ENCODE data around the gene JAK2. TPM values are rescaled to one million over a fixed set of nuclear protein-coding genes. Genes with fewer than 3 reads are reported as not detected.

Gene JAK2
- total and polyA plus RNA-seq, 10 of the 15 experiments (the other 5 are each of a cell fraction or from before 2014, with no cell fraction given) = 4.1 to 22.9 (median 13.7) TPM

DNA sequence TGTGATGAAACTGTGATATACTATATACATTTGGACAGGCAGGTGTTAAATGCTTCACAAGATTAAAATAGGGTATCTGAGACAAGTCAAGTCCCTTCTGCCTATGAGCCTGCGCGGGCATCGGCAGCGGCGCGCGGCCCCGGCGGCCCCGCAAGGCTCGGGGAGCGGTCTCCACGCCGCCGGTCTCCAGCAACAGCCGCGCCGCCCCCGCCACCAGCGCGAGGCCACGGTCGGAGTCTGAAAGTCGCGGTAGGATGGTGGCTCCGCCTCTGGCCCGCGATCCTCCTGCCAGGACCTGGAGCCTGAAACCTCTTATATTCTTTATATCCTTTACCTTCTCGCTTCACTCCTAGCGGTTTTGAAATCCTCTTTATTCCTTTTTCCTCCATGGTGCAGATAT lies 100.9 kb downstream of the JAK2 start:
- Histone ChIP-seq H3K36me3 (ENCODE audit: control insufficient read depth in 2 of 2, insufficient read depth in 2 of 2, low read length in 1 of 2) (peaks cover 0 to 27% of the 10 kb centered on the region in 2 experiments; a peak in 2 of 4 replicates), H3K4me2 (ENCODE audit: control insufficient read depth, insufficient read depth) (no peak overlapping the region), H4K20me1 (ENCODE audit: control insufficient read depth, insufficient read depth) (no peaks in the 10 kb centered on the region), H3K9ac (ENCODE audit: control insufficient read depth, insufficient read depth, low read length) (no peak overlapping the region), H3K79me2 (ENCODE audit: control insufficient read depth, insufficient read depth, low read length) (no peaks in the 10 kb centered on the region), H2AFZ (ENCODE audit: control insufficient read depth, low read depth, low read length) (no peak overlapping the region), H3K27ac (ENCODE audit: control insufficient read depth, insufficient read depth) (no peak overlapping the region), H3K4me3 (no peak overlapping the region), H3K9me3 (replicated peaks; ENCODE audit: control insufficient read depth, insufficient read depth, low read length) (no peaks in the 10 kb centered on the region; the same call in 2 of the 3 replicates), H3K4me1 (ENCODE audit: control insufficient read depth, insufficient read depth, low read length) (no peaks in the 10 kb centered on the region), H3K27me3 (replicated peaks in 1 of 2; ENCODE audit: control insufficient read depth in 2 of 2, insufficient read depth in 2 of 2, low read length in 1 of 2) (no peaks in the 10 kb centered on the region)
- intact Hi-C loops (cut with micrococcal nuclease; ENCODE audit: unreplicated experiment) = no loop called here
- DNase-seq (ENCODE audit: low read depth, low spot score) = no peak
- in situ Hi-C loops (cut with MboI) = no loop called here
- POLR2A ChIA-PET = no interaction called here
- RAD21 ChIA-PET (ENCODE audit: unreplicated experiment) = no interaction called here
- no TSS peak for BruUV-seq (replicated peaks)
- FAIRE-seq = no peak
- WGBS (ENCODE audit: insufficient coverage, insufficient replicate concordance, low lambda C conversion rate, missing lambda C conversion rate) = 99% methylated on average over 14 of the region's 30 CpGs
- SMC1A ChIA-PET (ENCODE audit: uncharacterized antibody, unreplicated experiment) = interaction anchor here (0.7 to 1.4 kb wide), 3 partner anchors 11 to 354 kb away, joined by 3 to 4 read pairs (median 4); no protein-coding TSS in a partner anchor
- ATAC-seq = no peak
- CTCF ChIA-PET = no interaction called here
- TF ChIP-seq, protein P1, sequence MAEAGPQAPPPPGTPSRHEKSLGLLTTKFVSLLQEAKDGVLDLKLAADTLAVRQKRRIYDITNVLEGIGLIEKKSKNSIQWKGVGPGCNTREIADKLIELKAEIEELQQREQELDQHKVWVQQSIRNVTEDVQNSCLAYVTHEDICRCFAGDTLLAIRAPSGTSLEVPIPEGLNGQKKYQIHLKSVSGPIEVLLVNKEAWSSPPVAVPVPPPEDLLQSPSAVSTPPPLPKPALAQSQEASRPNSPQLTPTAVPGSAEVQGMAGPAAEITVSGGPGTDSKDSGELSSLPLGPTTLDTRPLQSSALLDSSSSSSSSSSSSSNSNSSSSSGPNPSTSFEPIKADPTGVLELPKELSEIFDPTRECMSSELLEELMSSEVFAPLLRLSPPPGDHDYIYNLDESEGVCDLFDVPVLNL (IDR thresholded peaks at IDR 0.05; ENCODE audit: low read depth, low read length) = no peak

DNA sequence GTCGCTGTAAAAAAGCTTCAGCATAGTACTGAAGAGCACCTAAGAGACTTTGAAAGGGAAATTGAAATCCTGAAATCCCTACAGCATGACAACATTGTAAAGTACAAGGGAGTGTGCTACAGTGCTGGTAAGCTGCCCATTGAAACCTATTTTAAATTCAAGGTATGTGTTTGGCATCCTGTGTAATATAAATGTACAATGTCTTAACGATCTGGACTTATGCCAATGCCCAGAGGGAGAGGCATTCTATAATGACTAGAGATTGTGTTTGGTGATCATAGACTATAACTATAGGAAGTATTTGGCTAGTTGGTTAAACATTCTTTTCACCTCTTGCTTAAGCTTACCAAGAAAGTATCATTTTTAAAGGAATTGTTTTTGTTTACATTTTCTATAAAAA lies 104.7 kb downstream of the JAK2 start:
- ChIA-PET SMC1A (ENCODE audit: uncharacterized antibody, unreplicated experiment) (interaction anchor here (0.8 to 1.7 kb wide), 4 partner anchors 9 to 44 kb away, joined by 3 to 5 read pairs (median 3); no protein-coding TSS in a partner anchor), RAD21 (ENCODE audit: unreplicated experiment) (no interaction called here), CTCF (no interaction called here), POLR2A (interaction anchor here (0.6 kb wide), 2 partner anchors 8 to 352 kb away, joined by 4 to 5 read pairs; no protein-coding TSS in a partner anchor)
- Histone ChIP-seq H3K36me3 (ENCODE audit: control insufficient read depth in 2 of 2, insufficient read depth in 2 of 2, low read length in 1 of 2) (peaks cover 0 to 18% of the 10 kb centered on the region in 2 experiments; a peak in 2 of 4 replicates), H3K4me1 (ENCODE audit: control insufficient read depth, insufficient read depth, low read length) (no peaks in the 10 kb centered on the region), H4K20me1 (ENCODE audit: control insufficient read depth, insufficient read depth) (no peaks in the 10 kb centered on the region), H3K9ac (ENCODE audit: control insufficient read depth, insufficient read depth, low read length) (no peak overlapping the region), H3K27ac (ENCODE audit: control insufficient read depth, insufficient read depth) (no peak overlapping the region), H3K9me3 (replicated peaks; ENCODE audit: control insufficient read depth, insufficient read depth, low read length) (no peaks in the 10 kb centered on the region; the same call in 2 of the 3 replicates), H3K79me2 (ENCODE audit: control insufficient read depth, insufficient read depth, low read length) (no peaks in the 10 kb centered on the region), H3K4me2 (ENCODE audit: control insufficient read depth, insufficient read depth) (no peak overlapping the region), H3K27me3 (replicated peaks in 1 of 2; ENCODE audit: control insufficient read depth in 2 of 2, insufficient read depth in 2 of 2, low read length in 1 of 2) (no peaks in the 10 kb centered on the region), H3K4me3 (no peak overlapping the region), H2AFZ (ENCODE audit: control insufficient read depth, low read depth, low read length) (no peak overlapping the region)
- DNase-seq (ENCODE audit: low read depth, low spot score) = no peak
- intact Hi-C loops (cut with micrococcal nuclease; ENCODE audit: unreplicated experiment) = no loop called here
- no peak for FAIRE-seq
- TF ChIP-seq CREB1 (IDR thresholded peaks at IDR 0.05; ENCODE audit: low read depth) = no peak
- no peak for ATAC-seq
- 92% methylated on average over 2 of the region's 2 CpGs for WGBS (ENCODE audit: insufficient coverage, insufficient replicate concordance, low lambda C conversion rate, missing lambda C conversion rate)
- in situ Hi-C loops (cut with MboI) = no loop called here
- no TSS peak for BruUV-seq (replicated peaks)
